Mesendoderm (in vitro differentiated cells): ENCODE results near the gene CCDC186.

Experiments used
- DNase-seq: peaks from one replicate; pipeline ENCODE4 v3.0.0; 2013
- H2AK5ac ChIP-seq: 2 replicates; pipeline ENCODE4 v1.6.1; 2013; ENCODE audit warnings: low read length, inconsistent platforms
- H2BK120ac ChIP-seq: 2 replicates; pipeline ENCODE4 v1.6.1; 2013; ENCODE audit warnings: low read depth, mild to moderate bottlenecking, low read length, moderate library complexity, mixed read lengths
- H2BK15ac ChIP-seq: replicated peaks from 2 replicates; pipeline ENCODE4 v1.6.1; 2013; ENCODE audit warnings: low read depth, mild to moderate bottlenecking, moderate library complexity
- H2BK5ac ChIP-seq: 2 replicates; pipeline ENCODE4 v1.6.1; 2013; ENCODE audit warnings: low read length, inconsistent platforms
- H3K18ac ChIP-seq: 2 replicates; pipeline ENCODE4 v1.6.1; 2013; ENCODE audit warnings: mild to moderate bottlenecking, low read length, mixed read lengths
- H3K23ac ChIP-seq: one replicate; pipeline ENCODE4 v1.6.1; 2013; ENCODE audit warnings: low read length
- H3K27ac ChIP-seq: 2 replicates; pipeline ENCODE4 v1.5.1; 2013; ENCODE audit warnings: low read depth, mild to moderate bottlenecking, inconsistent platforms, low read length, moderate library complexity
- H3K27me3 ChIP-seq: 2 replicates; pipeline ENCODE4 v1.6.1; 2013; ENCODE audit warnings: low read length, control low read depth, mild to moderate bottlenecking, inconsistent platforms; ENCODE audit not compliant: insufficient read depth, poor library complexity
- H3K36me3 ChIP-seq: 2 replicates; pipeline ENCODE4 v1.6.1; 2013; ENCODE audit warnings: low read length, inconsistent platforms; ENCODE audit not compliant: control insufficient read depth, insufficient read depth
- H3K4ac ChIP-seq: one replicate; pipeline ENCODE4 v1.6.1; 2013; ENCODE audit warnings: low read depth, mild to moderate bottlenecking, low read length, moderate library complexity
- H3K4me1 ChIP-seq: 2 replicates; pipeline ENCODE4 v1.6.1; 2013; ENCODE audit warnings: low read depth, low read length, inconsistent platforms; ENCODE audit not compliant: control insufficient read depth
- H3K4me2 ChIP-seq: 2 replicates; pipeline ENCODE4 v1.6.1; 2013; ENCODE audit warnings: low read length
- H3K4me3 ChIP-seq: 2 replicates; pipeline ENCODE4 v1.5.1; 2013; ENCODE audit warnings: mild to moderate bottlenecking, low read length
- H3K56ac ChIP-seq: one replicate; pipeline ENCODE4 v1.6.1; 2013; ENCODE audit warnings: low read length
- H3K79me1 ChIP-seq: 2 replicates; pipeline ENCODE4 v1.6.1; 2013; ENCODE audit warnings: low read length, inconsistent platforms
- H3K79me2 ChIP-seq: 2 replicates; pipeline ENCODE4 v1.6.1; 2013; ENCODE audit warnings: mild to moderate bottlenecking, low read length; ENCODE audit not compliant: control insufficient read depth, insufficient read depth
- H3K9ac ChIP-seq: 2 replicates; pipeline ENCODE4 v1.6.1; 2013; ENCODE audit warnings: low read length, inconsistent platforms
- H4K5ac ChIP-seq: one replicate; pipeline ENCODE4 v1.6.1; 2013; ENCODE audit warnings: low read length
- H4K8ac ChIP-seq: one replicate; pipeline ENCODE4 v1.6.1; 2013; ENCODE audit warnings: low read depth, mild to moderate bottlenecking, control low read depth, low read length, moderate library complexity
- WGBS: extraction: QIAGEN DNeasy Blood & Tissue Kit; methylation state at CpG from one replicate; pipeline ENCODE4 v1.1.7; 2013; ENCODE audit warnings: low lambda C conversion rate, missing lambda C conversion rate; ENCODE audit not compliant: insufficient coverage; ENCODE audit errors: extremely low coverage; 5-methylcytosine and 5-hydroxymethylcytosine counted together

The CCDC186 gene

DNA sequence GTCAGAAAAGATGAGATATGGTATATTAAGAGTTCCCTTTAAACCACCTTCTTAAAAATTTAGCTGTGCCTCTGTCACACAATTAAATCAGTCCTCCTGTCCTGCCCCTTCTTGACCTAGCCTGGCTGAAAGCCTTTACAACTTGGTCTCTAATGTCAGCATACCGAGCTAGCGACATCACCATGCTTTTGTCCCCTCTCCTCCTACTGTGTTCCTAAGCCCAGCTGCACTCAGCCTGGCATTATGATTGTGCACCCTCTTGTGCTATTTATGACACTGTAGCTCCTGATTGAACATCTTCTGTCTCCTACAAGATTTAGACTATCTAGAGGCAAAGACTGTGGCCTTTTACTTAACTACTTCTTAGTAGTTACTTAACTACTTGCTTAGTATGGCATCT, 34.3 kb upstream of the CCDC186 start:
- Histone ChIP-seq H2BK5ac (no peak overlapping the region), H3K4ac (no peak overlapping the region), H2BK15ac (no peak overlapping the region), H3K9ac (no peak overlapping the region), H4K5ac (no peak overlapping the region), H3K79me2 (no peaks in the 10 kb centered on the region), H3K18ac (no peak overlapping the region), H3K27ac (no peak overlapping the region), H3K56ac (no peak overlapping the region), H3K36me3 (no peaks in the 10 kb centered on the region), H3K79me1 (no peaks in the 10 kb centered on the region), H3K4me3 (no peak overlapping the region), H3K23ac (no peak overlapping the region), H3K27me3 (no peaks in the 10 kb centered on the region), H2BK120ac (no peak overlapping the region), H2AK5ac (no peak overlapping the region), H3K4me2 (no peak overlapping the region), H4K8ac (no peak overlapping the region), H3K4me1 (no peaks in the 10 kb centered on the region)
- no CpG with 5 or more reads among the region's 2 CpGs for WGBS
- peak; percentile 82 for DNase-seq

DNA sequence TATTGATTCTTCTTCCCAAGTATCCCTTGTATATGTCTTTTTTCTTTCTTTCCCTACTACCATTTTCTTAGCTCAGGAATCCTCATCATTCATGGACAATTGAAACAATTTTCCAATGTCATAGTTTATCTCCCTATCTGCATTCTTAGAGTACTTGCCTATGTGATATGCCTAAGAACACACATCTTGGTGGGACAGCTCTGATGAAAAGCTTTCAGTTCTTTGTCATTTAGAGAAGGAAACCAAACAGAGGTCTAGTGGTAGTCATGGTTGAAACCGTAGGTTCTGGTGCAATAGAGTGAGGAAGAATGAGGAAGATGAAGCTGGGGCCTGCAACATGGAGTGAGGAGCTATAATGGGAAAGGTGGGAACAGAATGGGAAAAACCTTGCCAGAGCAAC, 33.3 kb upstream of the CCDC186 start:
- no peak overlapping the region for H3K4ac ChIP-seq
- H3K27ac ChIP-seq, result no peak overlapping the region
- no peak overlapping the region for H3K9ac ChIP-seq
- H2BK120ac ChIP-seq, result no peak overlapping the region
- DNase-seq, result no peak
- no peak overlapping the region for H2BK5ac ChIP-seq
- no peak overlapping the region for H4K5ac ChIP-seq
- no peaks in the 10 kb centered on the region for H3K79me2 ChIP-seq
- H3K4me2 ChIP-seq, result no peak overlapping the region
- H3K23ac ChIP-seq, result no peak overlapping the region
- no peaks in the 10 kb centered on the region for H3K27me3 ChIP-seq
- H4K8ac ChIP-seq, result no peak overlapping the region
- H3K4me3 ChIP-seq, result no peak overlapping the region
- H3K56ac ChIP-seq, result no peak overlapping the region
- H3K79me1 ChIP-seq, result no peaks in the 10 kb centered on the region
- H3K18ac ChIP-seq, result no peak overlapping the region
- H3K36me3 ChIP-seq, result no peaks in the 10 kb centered on the region
- H2AK5ac ChIP-seq, result no peak overlapping the region
- no peak overlapping the region for H2BK15ac ChIP-seq
- H3K4me1 ChIP-seq, result no peaks in the 10 kb centered on the region
- WGBS, result no CpG with 5 or more reads among the region's 1 CpG

DNA sequence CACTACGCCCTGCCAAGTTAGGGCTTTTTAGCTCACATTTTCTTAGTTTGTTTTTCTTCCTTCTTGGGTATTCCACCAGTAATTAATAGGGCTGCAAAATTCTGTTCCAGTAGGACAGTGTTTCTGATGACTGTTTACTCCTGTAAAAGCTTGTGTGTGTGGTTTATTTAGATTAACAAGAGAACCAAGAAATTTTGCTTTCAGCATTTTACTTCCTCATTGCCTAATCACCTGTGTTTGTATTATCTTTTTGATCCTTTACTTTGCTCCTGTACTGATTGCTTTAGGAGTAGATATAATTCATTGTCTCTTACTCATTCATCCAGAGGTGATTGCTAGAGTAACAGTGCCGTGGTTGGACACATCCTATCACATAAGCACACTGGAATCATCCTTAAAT, 32.9 kb upstream of the CCDC186 start:
- H3K4me1 ChIP-seq, result no peaks in the 10 kb centered on the region
- H3K18ac ChIP-seq, result no peak overlapping the region
- H3K23ac ChIP-seq, result no peak overlapping the region
- no peak overlapping the region for H3K56ac ChIP-seq
- no peaks in the 10 kb centered on the region for H3K27me3 ChIP-seq
- H2BK15ac ChIP-seq, result no peak overlapping the region
- no peak overlapping the region for H3K9ac ChIP-seq
- no peak overlapping the region for H2AK5ac ChIP-seq
- no peak overlapping the region for H2BK120ac ChIP-seq
- no peak overlapping the region for H4K8ac ChIP-seq
- no peaks in the 10 kb centered on the region for H3K36me3 ChIP-seq
- no peak overlapping the region for H3K4me2 ChIP-seq
- WGBS, result no CpG with 5 or more reads among the region's 2 CpGs
- no peak overlapping the region for H4K5ac ChIP-seq
- no peaks in the 10 kb centered on the region for H3K79me1 ChIP-seq
- H3K4ac ChIP-seq, result no peak overlapping the region
- H3K4me3 ChIP-seq, result no peak overlapping the region
- no peak overlapping the region for H3K27ac ChIP-seq
- no peak for DNase-seq
- H3K79me2 ChIP-seq, result no peaks in the 10 kb centered on the region
- no peak overlapping the region for H2BK5ac ChIP-seq

DNA sequence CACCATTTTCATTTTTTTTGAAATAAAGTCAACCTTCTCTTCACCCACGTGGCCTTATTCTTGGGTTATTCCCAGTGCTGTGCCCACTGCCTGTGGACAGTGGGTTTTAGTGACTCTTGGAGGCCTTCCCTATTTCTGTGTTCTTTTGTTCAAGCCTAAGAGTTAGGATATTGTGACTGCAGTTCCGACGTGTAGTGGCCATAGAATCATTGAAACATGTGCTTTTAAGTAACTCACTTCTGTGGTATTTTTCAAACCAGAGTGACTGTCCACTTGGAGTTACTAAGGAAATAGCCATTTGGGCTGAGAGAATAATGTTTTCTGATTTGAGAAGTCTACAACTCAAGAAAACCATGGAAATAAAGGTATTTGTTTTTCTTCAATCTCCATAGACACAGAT, 28.8 kb upstream of the CCDC186 start:
- no peak overlapping the region for H3K9ac ChIP-seq
- no peak overlapping the region for H3K27ac ChIP-seq
- H4K5ac ChIP-seq, result no peak overlapping the region
- H3K79me1 ChIP-seq, result no peaks in the 10 kb centered on the region
- no peak overlapping the region for H3K56ac ChIP-seq
- H2BK5ac ChIP-seq, result no peak overlapping the region
- no peak overlapping the region for H3K18ac ChIP-seq
- H2BK120ac ChIP-seq, result no peak overlapping the region
- no peak overlapping the region for H2AK5ac ChIP-seq
- no peak overlapping the region for H3K4me2 ChIP-seq
- no peaks in the 10 kb centered on the region for H3K36me3 ChIP-seq
- no peak overlapping the region for H3K23ac ChIP-seq
- H4K8ac ChIP-seq, result no peak overlapping the region
- H2BK15ac ChIP-seq, result no peak overlapping the region
- DNase-seq, result no peak
- no CpG with 5 or more reads among the region's 3 CpGs for WGBS
- no peaks in the 10 kb centered on the region for H3K27me3 ChIP-seq
- H3K4ac ChIP-seq, result no peak overlapping the region
- H3K4me1 ChIP-seq, result no peaks in the 10 kb centered on the region
- no peak overlapping the region for H3K4me3 ChIP-seq
- no peaks in the 10 kb centered on the region for H3K79me2 ChIP-seq

DNA sequence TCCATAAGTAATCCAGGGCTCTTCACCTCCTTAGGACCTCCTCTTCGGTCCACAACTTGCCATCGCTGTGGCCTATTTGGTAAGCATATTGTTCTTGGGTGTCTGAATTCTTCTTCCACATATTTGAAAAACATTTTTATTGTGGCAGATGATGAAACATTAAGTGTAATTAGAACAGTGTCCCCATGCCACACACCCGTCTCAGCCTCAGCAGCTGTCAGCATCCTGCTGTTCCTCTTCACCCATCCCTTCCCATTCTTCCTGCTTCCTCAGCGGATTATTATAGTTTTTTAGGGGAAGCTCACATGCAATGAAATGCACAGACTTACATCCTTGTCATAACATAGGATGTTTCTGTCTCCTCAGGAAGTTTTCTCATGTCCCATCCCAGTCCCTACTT, 25.2 kb upstream of the CCDC186 start:
- no peak overlapping the region for H4K5ac ChIP-seq
- no peak overlapping the region for H2AK5ac ChIP-seq
- H3K79me2 ChIP-seq, result no peaks in the 10 kb centered on the region
- no peaks in the 10 kb centered on the region for H3K4me1 ChIP-seq
- no peak for DNase-seq
- H2BK120ac ChIP-seq, result no peak overlapping the region
- no peaks in the 10 kb centered on the region for H3K27me3 ChIP-seq
- no peak overlapping the region for H3K4ac ChIP-seq
- H2BK15ac ChIP-seq, result no peak overlapping the region
- WGBS, result no CpG with 5 or more reads among the region's 4 CpGs
- no peak overlapping the region for H3K56ac ChIP-seq
- no peak overlapping the region for H3K18ac ChIP-seq
- H2BK5ac ChIP-seq, result no peak overlapping the region
- no peak overlapping the region for H3K27ac ChIP-seq
- no peaks in the 10 kb centered on the region for H3K79me1 ChIP-seq
- H3K23ac ChIP-seq, result no peak overlapping the region
- H3K36me3 ChIP-seq, result no peaks in the 10 kb centered on the region
- no peak overlapping the region for H3K4me2 ChIP-seq
- H3K9ac ChIP-seq, result no peak overlapping the region
- no peak overlapping the region for H3K4me3 ChIP-seq
- H4K8ac ChIP-seq, result no peak overlapping the region

DNA sequence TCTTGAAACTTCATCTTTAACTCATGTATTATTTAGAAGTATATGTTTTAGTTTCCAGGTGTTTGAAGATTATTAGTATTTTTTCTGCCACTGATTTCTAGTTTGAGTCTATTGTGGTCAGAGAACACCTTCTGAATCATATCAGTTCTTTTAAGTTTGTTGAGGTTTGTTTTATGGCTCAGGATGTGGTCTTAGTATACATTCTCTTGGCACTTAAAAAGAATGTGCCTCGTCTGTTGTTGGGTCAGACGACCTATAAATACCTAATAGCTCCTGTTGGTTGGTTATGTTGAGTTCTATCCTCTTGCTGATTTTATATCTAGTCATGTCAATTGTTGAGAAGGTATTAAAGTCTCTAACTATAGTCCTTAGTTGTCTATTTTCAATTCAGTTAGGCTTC, 21.1 kb upstream of the CCDC186 start:
- H3K79me2 ChIP-seq, result no peaks in the 10 kb centered on the region
- H4K8ac ChIP-seq, result no peak overlapping the region
- no peak for DNase-seq
- H3K18ac ChIP-seq, result no peak overlapping the region
- H2BK15ac ChIP-seq, result no peak overlapping the region
- no peak overlapping the region for H2BK120ac ChIP-seq
- no CpG with 5 or more reads among the region's 2 CpGs for WGBS
- H3K56ac ChIP-seq, result no peak overlapping the region
- H4K5ac ChIP-seq, result no peak overlapping the region
- no peak overlapping the region for H2AK5ac ChIP-seq
- H3K4me2 ChIP-seq, result no peak overlapping the region
- no peak overlapping the region for H3K9ac ChIP-seq
- H3K36me3 ChIP-seq, result no peaks in the 10 kb centered on the region
- no peak overlapping the region for H3K4ac ChIP-seq
- H3K4me3 ChIP-seq, result no peak overlapping the region
- no peak overlapping the region for H3K23ac ChIP-seq
- H3K79me1 ChIP-seq, result no peaks in the 10 kb centered on the region
- no peak overlapping the region for H3K27ac ChIP-seq
- H2BK5ac ChIP-seq, result no peak overlapping the region
- no peaks in the 10 kb centered on the region for H3K4me1 ChIP-seq
- no peaks in the 10 kb centered on the region for H3K27me3 ChIP-seq
